Sigmoid colon (tissue), 4 donors: ENCODE measurements around the gene MYO5B.

Experiments
- POLR2A ChIP-seq, 2 donors: fragments of 450-650 bp; IDR thresholded peaks; one replicate each; pipeline ENCODE4 v1.6.1; 2016; ENCODE audit warnings: antibody characterized with exemption in 2 of 2, mild to moderate bottlenecking in 2 of 2, moderate library complexity in 2 of 2
- POLR2AphosphoS5 ChIP-seq, 4 donors: sonication (generic); formaldehyde crosslinking; IDR thresholded peaks; one replicate each; pipeline ENCODE4 v1.6.1; 2017; ENCODE audit warnings: antibody characterized with exemption in 4 of 4
- TF ChIP-seq, protein P1 (sequence below), 4 experiments: fragments of 450-650 bp in 3 of 4; fragments of 200-600 bp in 1 of 4; IDR thresholded peaks; one replicate each; pipeline ENCODE4 v1.5.1; 2016 to 2019; ENCODE audit warnings: antibody characterized with exemption in 4 of 4, mild to moderate bottlenecking in 3 of 4, moderate library complexity in 2 of 4

DNA sequence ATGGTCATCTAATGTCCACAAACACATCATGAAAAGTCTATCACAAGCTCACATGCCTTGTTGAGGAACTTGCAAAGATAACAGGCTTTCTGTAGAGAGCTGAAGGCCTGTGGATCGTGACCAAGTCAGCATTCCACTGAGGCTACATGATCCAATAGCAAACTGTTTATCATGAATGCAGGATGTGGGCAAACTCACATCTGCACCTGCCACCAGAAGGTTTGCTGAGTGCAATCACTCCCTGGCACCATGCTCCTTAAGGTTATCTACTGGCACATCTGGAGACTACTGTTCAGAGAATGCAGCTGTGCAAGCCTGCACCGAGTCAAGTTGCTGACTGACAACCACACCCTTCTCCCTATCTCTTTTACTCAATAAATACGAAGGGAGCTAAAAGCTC lies 314.3 kb downstream of the MYO5B start:
- TF ChIP-seq, protein P1, sequence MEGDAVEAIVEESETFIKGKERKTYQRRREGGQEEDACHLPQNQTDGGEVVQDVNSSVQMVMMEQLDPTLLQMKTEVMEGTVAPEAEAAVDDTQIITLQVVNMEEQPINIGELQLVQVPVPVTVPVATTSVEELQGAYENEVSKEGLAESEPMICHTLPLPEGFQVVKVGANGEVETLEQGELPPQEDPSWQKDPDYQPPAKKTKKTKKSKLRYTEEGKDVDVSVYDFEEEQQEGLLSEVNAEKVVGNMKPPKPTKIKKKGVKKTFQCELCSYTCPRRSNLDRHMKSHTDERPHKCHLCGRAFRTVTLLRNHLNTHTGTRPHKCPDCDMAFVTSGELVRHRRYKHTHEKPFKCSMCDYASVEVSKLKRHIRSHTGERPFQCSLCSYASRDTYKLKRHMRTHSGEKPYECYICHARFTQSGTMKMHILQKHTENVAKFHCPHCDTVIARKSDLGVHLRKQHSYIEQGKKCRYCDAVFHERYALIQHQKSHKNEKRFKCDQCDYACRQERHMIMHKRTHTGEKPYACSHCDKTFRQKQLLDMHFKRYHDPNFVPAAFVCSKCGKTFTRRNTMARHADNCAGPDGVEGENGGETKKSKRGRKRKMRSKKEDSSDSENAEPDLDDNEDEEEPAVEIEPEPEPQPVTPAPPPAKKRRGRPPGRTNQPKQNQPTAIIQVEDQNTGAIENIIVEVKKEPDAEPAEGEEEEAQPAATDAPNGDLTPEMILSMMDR (IDR thresholded peaks at IDR 0.05), result no peak
- no peak for TF ChIP-seq POLR2A (IDR thresholded peaks at IDR 0.05)
- no peak for TF ChIP-seq POLR2AphosphoS5 (IDR thresholded peaks at IDR 0.05)
